HL-60 (cell line): Measurements from ENCODE around the gene SRGAP3.

Source experiments
- DNase-seq, 2 experiments: peaks; one replicate each; pipeline ENCODE4 v3.0.0-alpha.2; 2010 to 2020; ENCODE audit warnings: low read depth in 1 of 2, low spot score in 1 of 2
- H3K27ac ChIP-seq: fragments of 250-450 bp; sonication (Bioruptor Pico); replicated peaks from 2 replicates; pipeline ENCODE4 v1.5.1; 2020; ENCODE audit warnings: mild to moderate bottlenecking, moderate library complexity
- H3K27me3 ChIP-seq: fragments of 250-450 bp; sonication (Bioruptor Pico); 2 replicates; pipeline ENCODE4 v1.5.1; 2021; ENCODE audit warnings: mild to moderate bottlenecking, moderate library complexity; ENCODE audit not compliant: insufficient read depth, poor library complexity, severe bottlenecking
- H3K4me3 ChIP-seq: replicated peaks from 2 replicates; pipeline ENCODE4 v1.5.1; 2011; ENCODE audit warnings: mild to moderate bottlenecking, control low read depth, low read length; ENCODE audit not compliant: insufficient read depth
- CTCF ChIP-seq: IDR thresholded peaks from one replicate; pipeline ENCODE4 v1.5.1; 2011; ENCODE audit warnings: low read length, control low read depth, inconsistent platforms; ENCODE audit not compliant: insufficient read depth
- GABPA ChIP-seq: IDR thresholded peaks from 2 replicates; pipeline ENCODE4 v1.6.1; 2012; ENCODE audit warnings: low read depth
- POLR2AphosphoS5 ChIP-seq: IDR thresholded peaks from 2 replicates; pipeline ENCODE4 v1.6.1; 2012; ENCODE audit warnings: low read depth
- REST ChIP-seq: IDR thresholded peaks from 2 replicates; pipeline ENCODE4 v1.6.1; 2012; ENCODE audit warnings: low read depth; ENCODE audit not compliant: insufficient replicate concordance
- SPI1 ChIP-seq: IDR thresholded peaks from 2 replicates; pipeline ENCODE4 v1.6.1; 2012; ENCODE audit warnings: low read depth, mild to moderate bottlenecking, borderline replicate concordance

The SRGAP3 gene

GRCh38 chr3:9135930-9136525, 113.4 kb downstream of the SRGAP3 start:
- Histone ChIP-seq H3K27ac (no peak overlapping the region), H3K27me3 (peaks cover 13% of the 10 kb centered on the region), H3K4me3 (no peak overlapping the region)
- no peak for DNase-seq
- TF ChIP-seq CTCF (no peak), POLR2AphosphoS5 (no peak), GABPA (no peak), REST (no peak), SPI1 (no peak)

GRCh38 chr3:9135526-9135925, 113.9 kb downstream of the SRGAP3 start:
- no peak for DNase-seq
- Histone ChIP-seq H3K27ac (no peak overlapping the region), H3K4me3 (no peak overlapping the region), H3K27me3 (peaks cover 13% of the 10 kb centered on the region)
- TF ChIP-seq POLR2AphosphoS5 = no peak
- no peak for TF ChIP-seq GABPA
- no peak for TF ChIP-seq SPI1
- TF ChIP-seq CTCF = no peak
- TF ChIP-seq REST = no peak

GRCh38 chr3:9133656-9134055, 115.8 kb downstream of the SRGAP3 start:
- no peak for DNase-seq

More at GRCh38 chr3:9133656-9134055, 115.8 kb downstream of the SRGAP3 start:
- no peak overlapping the region for H3K4me3 ChIP-seq
- TF ChIP-seq REST (no peak), SPI1 (no peak), CTCF (no peak), GABPA (no peak), POLR2AphosphoS5 (no peak)
- peaks cover 13% of the 10 kb centered on the region for H3K27me3 ChIP-seq
- no peak overlapping the region for H3K27ac ChIP-seq
